NAMALWA (cell line): ENCODE data around the gene MEIOSIN.

Experiments used
- DNase-seq: peaks from one replicate; pipeline ENCODE4 v3.0.0-alpha.2; 2015; ENCODE audit warnings: low spot score

Gene MEIOSIN

GRCh38 chr19:45779231-45780145, 46.2 kb downstream of the MEIOSIN start:
- peak; percentile 92 for DNase-seq

GRCh38 chr19:45780146-45780447, 46.9 kb downstream of the MEIOSIN start:
- DNase-seq = no peak

- DNase-seq = no peak
These were observed 47.4 kb downstream of the MEIOSIN start for GRCh38 chr19:45780448-45781213.

GRCh38 chr19:45781214-45782161, 48.2 kb downstream of the MEIOSIN start:
- peak; percentile 33 for DNase-seq

- DNase-seq = no peak
These were observed 49.0 kb downstream of the MEIOSIN start, which contains the start of gene DMPK for GRCh38 chr19:45782162-45782691. Gene DMPK (minus strand): TSS chr19:45782490. CDS start chr19:45782352, 138 bp downstream.

GRCh38 chr19:45782820-45783785, 49.9 kb downstream of the MEIOSIN start:
- DNase-seq = no peak

- DNase-seq = no peak
These were observed 50.9 kb downstream of the MEIOSIN start for GRCh38 chr19:45784096-45784495.

- DNase-seq = no peak
These were observed 51.9 kb downstream of the MEIOSIN start for GRCh38 chr19:45785097-45785496.

- no peak for DNase-seq
These were observed 52.7 kb downstream of the MEIOSIN start for GRCh38 chr19:45785781-45786532.

- DNase-seq = no peak
These were observed 53.3 kb downstream of the MEIOSIN start for GRCh38 chr19:45786533-45786894.

- no peak for DNase-seq
These were observed 56.0 kb downstream of the MEIOSIN start for GRCh38 chr19:45789035-45789786.

GRCh38 chr19:45790942-45791341, 57.7 kb downstream of the MEIOSIN start:
- DNase-seq = no peak

GRCh38 chr19:45791744-45792469, 58.7 kb downstream of the MEIOSIN start:
- peak; percentile 36 for DNase-seq

- DNase-seq = peak; percentile 98
These were observed 59.4 kb downstream of the MEIOSIN start, which contains the start of gene DMWD for GRCh38 chr19:45792470-45793177. Gene DMWD (minus strand): TSS chr19:45792845. CDS start chr19:45792756, 89 bp downstream.

- DNase-seq = peak; percentile 17
These were observed 59.9 kb downstream of the MEIOSIN start for GRCh38 chr19:45793178-45793564.

GRCh38 chr19:45793876-45794275, 60.6 kb downstream of the MEIOSIN start:
- no peak for DNase-seq

GRCh38 chr19:45794627-45795026, 61.4 kb downstream of the MEIOSIN start:
- DNase-seq = no peak
